ENCODE measurements around the gene SCGB1D1.
A peak's percentile ranks its signal among the peaks of the same experiment; 100 is the strongest.

The SCGB1D1 gene

GRCh38 chr11:62237499-62237898, 47.5 kb downstream of the SCGB1D1 start:
- no peak for DNase-seq

- no peak for DNase-seq
Observed at GRCh38 chr11:62238151-62238550, 48.1 kb downstream of the SCGB1D1 start.

- peak; percentile 89 for DNase-seq
Observed at GRCh38 chr11:62241095-62241494, 51.1 kb downstream of the SCGB1D1 start.

- peak; percentile 100 for DNase-seq
Observed at GRCh38 chr11:62242021-62242420, 52.0 kb downstream of the SCGB1D1 start, which contains the start of gene SCGB1D2. Gene SCGB1D2, plus strand, starts transcription at chr11:62242239. Its CDS starts 69 bp downstream, at chr11:62242308.

All from NCI-H69 (cell line).